ENCODE data around the gene ARHGAP28. TPM values are rescaled to one million over a fixed set of nuclear protein-coding genes. Genes with fewer than 3 reads are reported as not detected.

Gene ARHGAP28
- total RNA-seq, 2 donors from 2014 or later = 20.3 to 22.6 TPM

GRCh38 chr18:6951336-6952090, 222.0 kb downstream of the ARHGAP28 start:
- Histone ChIP-seq H3K4me3 (no peak overlapping the region), H3K27me3 (replicated peaks; ENCODE audit: insufficient read depth) (no peaks in the 10 kb centered on the region), H3K27ac (no peak overlapping the region), H3K4me1 (replicated peaks) (no peaks in the 10 kb centered on the region), H3K9me3 (no peaks in the 10 kb centered on the region), H3K36me3 (no peaks in the 10 kb centered on the region)
- 82% methylated on average over 17 of the region's 17 CpGs for WGBS
- DNase-seq (ENCODE audit: low spot score) = no peak
- TF ChIP-seq POLR2A (IDR thresholded peaks at IDR 0.05) (no peak), POLR2AphosphoS5 (IDR thresholded peaks at IDR 0.05) (no peak), CTCF (IDR thresholded peaks at IDR 0.05) (no peak)
- intact Hi-C loops (cut with DNase I) = no loop called here

GRCh38 chr18:6954501-6954900, 225.0 kb downstream of the ARHGAP28 start:
- Histone ChIP-seq H3K36me3 (no peaks in the 10 kb centered on the region), H3K4me1 (replicated peaks) (no peaks in the 10 kb centered on the region), H3K27me3 (replicated peaks; ENCODE audit: insufficient read depth) (no peaks in the 10 kb centered on the region), H3K9me3 (no peaks in the 10 kb centered on the region), H3K27ac (no peak overlapping the region), H3K4me3 (no peak overlapping the region)
- TF ChIP-seq CTCF (IDR thresholded peaks at IDR 0.05) (no peak), POLR2A (IDR thresholded peaks at IDR 0.05) (no peak), POLR2AphosphoS5 (IDR thresholded peaks at IDR 0.05) (no peak)
- intact Hi-C loops (cut with DNase I) = no loop called here
- no peak for DNase-seq (ENCODE audit: low spot score)
- WGBS = 97% methylated on average over 4 of the region's 4 CpGs

GRCh38 chr18:6955304-6955703, 225.8 kb downstream of the ARHGAP28 start:
- Histone ChIP-seq H3K27ac (no peak overlapping the region), H3K36me3 (no peaks in the 10 kb centered on the region), H3K27me3 (replicated peaks; ENCODE audit: insufficient read depth) (no peaks in the 10 kb centered on the region), H3K9me3 (no peaks in the 10 kb centered on the region), H3K4me1 (replicated peaks) (no peaks in the 10 kb centered on the region), H3K4me3 (no peak overlapping the region)
- 96% methylated on average over 18 of the region's 18 CpGs for WGBS
- no peak for DNase-seq (ENCODE audit: low spot score)
- intact Hi-C loops (cut with DNase I) = no loop called here
- no peak for TF ChIP-seq CTCF (IDR thresholded peaks at IDR 0.05)
- TF ChIP-seq POLR2AphosphoS5 (IDR thresholded peaks at IDR 0.05) = no peak
- no peak for TF ChIP-seq POLR2A (IDR thresholded peaks at IDR 0.05)

- no peaks in the 10 kb centered on the region for H3K9me3 ChIP-seq
- H3K36me3 ChIP-seq = no peaks in the 10 kb centered on the region
- TF ChIP-seq POLR2AphosphoS5 (IDR thresholded peaks at IDR 0.05) (no peak), CTCF (IDR thresholded peaks at IDR 0.05) (no peak), POLR2A (IDR thresholded peaks at IDR 0.05) (no peak)
- no peak overlapping the region for H3K27ac ChIP-seq
- no peaks in the 10 kb centered on the region for H3K27me3 ChIP-seq (replicated peaks; ENCODE audit: insufficient read depth)
- intact Hi-C loops (cut with DNase I) = no loop called here
- no peaks in the 10 kb centered on the region for H3K4me1 ChIP-seq (replicated peaks)
- no peak for DNase-seq (ENCODE audit: low spot score)
- H3K4me3 ChIP-seq = no peak overlapping the region
- WGBS = 83% methylated on average over 5 of the region's 5 CpGs
Measured at GRCh38 chr18:6956495-6956894, 227.0 kb downstream of the ARHGAP28 start.

- H3K4me1 ChIP-seq (replicated peaks) = no peaks in the 10 kb centered on the region
Measured at GRCh38 chr18:6956999-6957398, 227.5 kb downstream of the ARHGAP28 start.

More at GRCh38 chr18:6956999-6957398, 227.5 kb downstream of the ARHGAP28 start:
- H3K36me3 ChIP-seq = no peaks in the 10 kb centered on the region
- H3K27me3 ChIP-seq (replicated peaks; ENCODE audit: insufficient read depth) = no peaks in the 10 kb centered on the region
- WGBS = 94% methylated on average over 12 of the region's 12 CpGs
- no peak for DNase-seq (ENCODE audit: low spot score)
- no peaks in the 10 kb centered on the region for H3K9me3 ChIP-seq
- intact Hi-C loops (cut with DNase I) = no loop called here
- no peak for TF ChIP-seq CTCF (IDR thresholded peaks at IDR 0.05)
- no peak for TF ChIP-seq POLR2AphosphoS5 (IDR thresholded peaks at IDR 0.05)
- no peak for TF ChIP-seq POLR2A (IDR thresholded peaks at IDR 0.05)
- H3K4me3 ChIP-seq = no peak overlapping the region
- no peak overlapping the region for H3K27ac ChIP-seq

All from prostate gland (tissue), 2 donors.